K562 (cell line): ENCODE results near the gene WBP1L. TPM values are rescaled to one million over a fixed set of nuclear protein-coding genes. Genes with fewer than 3 reads are reported as not detected.

ENCODE experiments used
- ATAC-seq: fragments of 200-7000 bp; cut with Tn5 transposase; 3 replicates; pipeline ENCODE4 v1.9.1; 2020; ENCODE audit warnings: moderate library complexity
- BruUV-seq: library from RNA; stranded (reverse); fragments of 400-500 nt; replicated peaks from 2 replicates; lab custom pipeline; 2021; lab: Mats Ljungman, UMichigan
- CTCF ChIA-PET: fragments of 300-600 bp; formaldehyde crosslinking; extraction: SDS; loops from one replicate; lab custom pipeline; 2021; ENCODE audit warnings: low intra/inter-chr PET ratio; lab: Yijun Ruan, JAX
- POLR2A ChIA-PET: fragments of 300-600, 350-650 bp; sonication (Branson Sonifier 250); formaldehyde crosslinking; extraction: SDS; loops from one replicate; lab custom pipeline; 2021; ENCODE audit warnings: antibody characterized with exemption, inconsistent platforms; lab: Yijun Ruan, JAX
- DNase-seq, 4 experiments: peaks; one replicate each; pipeline versions ENCODE4 v3.0.0 to v3.0.0-alpha.2; 2011 to 2018; ENCODE audit warnings: low spot score in 3 of 4, mixed read lengths in 3 of 4; ENCODE audit errors: extremely low read depth in 1 of 4
- FAIRE-seq: peaks from 2 replicates; lab custom pipeline; 2011; peaks lifted over from hg19 to GRCh38; lab: Jason Lieb, UNC
- H2AFZ ChIP-seq: 2 replicates; pipeline ENCODE4 v1.6.0; 2011; ENCODE audit warnings: low read depth, low read length, control low read depth, inconsistent platforms
- H3K27ac ChIP-seq: fragments of 200-600 bp; 3 replicates; pipeline ENCODE4 v1.8.0; 2011; ENCODE audit warnings: low read depth, mild to moderate bottlenecking, control low read depth, inconsistent platforms, low read length, moderate library complexity, mixed read lengths; ENCODE audit errors: extremely low read depth
- H3K27me3 ChIP-seq, 2 experiments: fragments of 300-600 bp in 1 of 2; 2 replicates in 1 of 2; 3 replicates in 1 of 2; pipeline versions ENCODE4 v1.6.0 to v1.8.0; 2011; ENCODE audit warnings: inconsistent platforms in 2 of 2, low read length in 2 of 2, mild to moderate bottlenecking in 1 of 2, mixed read lengths in 1 of 2, moderate library complexity in 1 of 2; ENCODE audit not compliant: control insufficient read depth in 2 of 2, insufficient read depth in 2 of 2
- H3K36me3 ChIP-seq: fragments of 300-600 bp; 3 replicates; pipeline ENCODE4 v1.8.0; 2011; ENCODE audit warnings: mild to moderate bottlenecking, low read length, inconsistent platforms; ENCODE audit not compliant: control insufficient read depth, insufficient read depth
- H3K4me1 ChIP-seq, 2 experiments: fragments of 200-600 bp in 1 of 2; replicated peaks in 1 of 2; 2 replicates in 1 of 2; 3 replicates in 1 of 2; pipeline versions ENCODE4 v1.5.1 to v1.8.0; 2011; ENCODE audit warnings: inconsistent platforms in 2 of 2, low read length in 2 of 2, mild to moderate bottlenecking in 1 of 2, mixed read lengths in 1 of 2, moderate library complexity in 1 of 2; ENCODE audit not compliant: control insufficient read depth in 2 of 2, insufficient read depth in 2 of 2
- H3K4me2 ChIP-seq: 2 replicates; pipeline ENCODE4 v1.6.1; 2011; ENCODE audit warnings: low read length, control low read depth, inconsistent platforms, mixed read lengths; ENCODE audit not compliant: insufficient read depth
- H3K4me3 ChIP-seq: fragments of 200-600 bp; sonication (generic), shearing (Covaris generic); 2 replicates; pipeline ENCODE4 v1.5.1; 2016; ENCODE audit warnings: control low read depth, inconsistent platforms
- H3K79me2 ChIP-seq: fragments of 200-600 bp; 3 replicates; pipeline ENCODE4 v1.8.0; 2011; ENCODE audit warnings: low read length, inconsistent platforms; ENCODE audit not compliant: control insufficient read depth, insufficient read depth
- H3K9ac ChIP-seq, 2 experiments: 2 replicates each; pipeline versions ENCODE4 v1.6.0 to v1.6.1; 2011; ENCODE audit warnings: low read depth in 2 of 2, low read length in 2 of 2, control low read depth in 1 of 2, inconsistent platforms in 1 of 2, mild to moderate bottlenecking in 1 of 2, mixed read lengths in 1 of 2; ENCODE audit not compliant: insufficient read depth in 1 of 2
- H3K9me1 ChIP-seq: one replicate; pipeline ENCODE4 v1.6.0; 2011; ENCODE audit warnings: inconsistent platforms, mild to moderate bottlenecking, low read length, moderate library complexity; ENCODE audit not compliant: control insufficient read depth, insufficient read depth
- H3K9me3 ChIP-seq: replicated peaks from 2 replicates; pipeline ENCODE4 v1.5.1; 2011; ENCODE audit warnings: low read depth, low read length, inconsistent platforms; ENCODE audit not compliant: control insufficient read depth, insufficient read depth
- H4K20me1 ChIP-seq: replicated peaks from 2 replicates; pipeline ENCODE4 v1.6.1; 2011; ENCODE audit warnings: low read length, inconsistent platforms, mixed read lengths; ENCODE audit not compliant: control insufficient read depth, insufficient read depth
- CCNT2 ChIP-seq: IDR thresholded peaks from 2 replicates; pipeline ENCODE4 v1.6.1; 2011; ENCODE audit warnings: borderline replicate concordance, low read depth, mild to moderate bottlenecking, moderate library complexity, mixed read lengths, low read length; ENCODE audit not compliant: insufficient read length; ENCODE audit errors: extremely low read depth
- COPS2 ChIP-seq: fragments of 450-650 bp; conservative IDR thresholded peaks from 2 replicates; pipeline ENCODE4 v1.6.1; 2016; ENCODE audit warnings: mild to moderate bottlenecking, moderate library complexity
- ELF4 ChIP-seq: fragments of 450-650 bp; formaldehyde crosslinking; IDR thresholded peaks from 2 replicates; pipeline ENCODE4 v1.4.0; 2022; ENCODE audit warnings: missing genetic modification characterization
- ESRRA ChIP-seq: fragments of 450-650 bp; IDR thresholded peaks from 2 replicates; pipeline ENCODE4 v1.6.1; 2014; ENCODE audit warnings: low read depth, mild to moderate bottlenecking, moderate library complexity, borderline replicate concordance
- IRF9 ChIP-seq: fragments of 450-650 bp; IDR thresholded peaks from 2 replicates; pipeline ENCODE4 v1.6.1; 2016; ENCODE audit warnings: missing biosample characterization, missing genetic modification characterization
- MYBL2 ChIP-seq, 2 experiments: fragments of 450-650 bp in 1 of 2; sonication (generic) in 1 of 2; formaldehyde crosslinking in 1 of 2; IDR thresholded peaks; 2 replicates each; pipeline versions ENCODE4 v1.6.1 to v1.8.1; 2017 to 2022; ENCODE audit warnings: borderline replicate concordance in 1 of 2, inconsistent platforms in 1 of 2, low read depth in 1 of 2, mild to moderate bottlenecking in 1 of 2, missing genetic modification reagents in 1 of 2, moderate library complexity in 1 of 2
- NRF1 ChIP-seq, 2 experiments: fragments of 450-650 bp; IDR thresholded peaks in 1 of 2; conservative IDR thresholded peaks in 1 of 2; 2 replicates each; pipeline ENCODE4 v1.6.1; 2014; ENCODE audit warnings: mild to moderate bottlenecking in 2 of 2
- PHF20 ChIP-seq: fragments of 450-650 bp; IDR thresholded peaks from 2 replicates; pipeline ENCODE4 v1.6.1; 2018; ENCODE audit not compliant: partially characterized antibody
- RBBP5 ChIP-seq: fragments of 200-600 bp; sonication (generic); IDR thresholded peaks from 2 replicates; pipeline ENCODE4 v1.6.1; 2012; ENCODE audit warnings: borderline replicate concordance, mild to moderate bottlenecking, low read length, control low read depth, inconsistent platforms; ENCODE audit not compliant: insufficient read depth, poor library complexity, severe bottlenecking
- RHOXF2B ChIP-seq: fragments of 250-450 bp; sonication (Bioruptor Pico); conservative IDR thresholded peaks from 2 replicates; pipeline ENCODE4 v1.5.1; 2021
- SP1 ChIP-seq: sonication (generic); formaldehyde crosslinking; IDR thresholded peaks from 2 replicates; pipeline ENCODE4 v1.8.1; 2022; ENCODE audit warnings: mild to moderate bottlenecking, missing genetic modification reagents
- SRSF7 ChIP-seq: fragments of 200-400 bp; formaldehyde crosslinking; optimal IDR thresholded peaks from 2 replicates; pipeline ENCODE3; 2017; ENCODE audit warnings: mild to moderate bottlenecking, low read depth, low read length
- STAT5B ChIP-seq: fragments of 250-450 bp; sonication (Bioruptor Pico); IDR thresholded peaks from 2 replicates; pipeline ENCODE4 v1.8.0; 2021; ENCODE audit warnings: mild to moderate bottlenecking, inconsistent platforms
- TCF3 ChIP-seq: sonication (generic); formaldehyde crosslinking; IDR thresholded peaks from 2 replicates; pipeline ENCODE4 v1.4.0; 2020; ENCODE audit warnings: mild to moderate bottlenecking, missing genetic modification reagents
- ZHX1 ChIP-seq: fragments of 150-350 bp; conservative IDR thresholded peaks from 2 replicates; pipeline ENCODE4 v1.6.1; 2014; ENCODE audit warnings: low read length
- ZNF449 ChIP-seq: fragments of 250-450 bp; sonication (Bioruptor Pico); IDR thresholded peaks from 2 replicates; pipeline ENCODE4 v1.8.0; 2022; ENCODE audit warnings: moderate library complexity, mild to moderate bottlenecking, inconsistent platforms
- ZNF717 ChIP-seq: fragments of 250-450 bp; sonication (Bioruptor Pico); IDR thresholded peaks from 2 replicates; pipeline ENCODE4 v1.5.0; 2021
- ZNF77 ChIP-seq: fragments of 250-450 bp; sonication (Bioruptor Pico); IDR thresholded peaks from 2 replicates; pipeline ENCODE4 v1.5.0; 2020
- WGBS: fragments of 100-300 bp; shearing (Covaris generic); methylation state at CpG from one replicate; pipeline ENCODE4 v1.1.6; 2016; ENCODE audit warnings: low coverage, mixed read lengths; ENCODE audit not compliant: insufficient coverage; ENCODE audit errors: missing lambda C conversion rate; 5-methylcytosine and 5-hydroxymethylcytosine counted together
- in situ Hi-C: fragments of 300-500 bp; cut with MboI; formaldehyde crosslinking; loops from 4 replicates; pipeline ENCODE4 v1.15.0; 2018; ENCODE audit warnings: inconsistent platforms, mixed read lengths
- intact Hi-C: fragments of 100-400 bp; cut with micrococcal nuclease; formaldehyde crosslinking; loops from 2 replicates; pipeline ENCODE4 v1.14.2; 2022
- polyA plus RNA-seq, 8 experiments: library from polyadenylated mRNA; depleted of rRNA in 4 of 8; stranded (reverse) in 5 of 8; unstranded in 3 of 8; fragments of >200 nt; fragmentation: Nextera tagmentation in 2 of 8; fragmentation: Illumina TruSeq in 1 of 8; extraction: Ambion mirVana in 2 of 8; extraction: Trizol in 1 of 8; gene quantifications; 2 replicates each; pipeline versions ENCODE4 v1.2.1 to v1.2.3, GENCODE V29; 2011 to 2014; ENCODE audit warnings: inconsistent platforms in 1 of 8, missing spikeins in 1 of 8
- total RNA-seq, 7 experiments: library from RNA; depleted of rRNA in 6 of 7; stranded (reverse); fragments of >200 nt in 6 of 7; fragmentation: Illumina TruSeq in 2 of 7; extraction: Trizol in 2 of 7; gene quantifications; 2 replicates each; pipeline versions ENCODE4 v1.2.1 to v1.2.3, GENCODE V29; 2011 to 2021; ENCODE audit warnings: low replicate concordance in 1 of 7

WBP1L gene
- total and polyA plus RNA-seq, 9 of the 15 experiments (the other 6 are each of a cell fraction or from before 2014, with no cell fraction given): 3.2 to 14.4 (median 11.3) TPM

- TF ChIP-seq TCF3 (CRISPR knock-in tag) (no peak), ZNF449 (CRISPR knock-in tag) (no peak), NRF1 (conservative IDR thresholded peaks at IDR 0.05 in 1 of 2, IDR thresholded peaks at IDR 0.05 in 1 of 2) (no peak), RBBP5 (no peak), PHF20 (no peak), RHOXF2B (CRISPR knock-in tag) (no peak), COPS2 (no peak), ELF4 (CRISPR knock-in tag) (no peak)
- TF ChIP-seq, all 486 proteins: peak for 0
Observed at GRCh38 chr10:102783568-102783967, 39.8 kb downstream of the WBP1L start (continued).

GRCh38 chr10:102785818-102786217 lies 42.1 kb downstream of the WBP1L start:
- CTCF ChIA-PET: no interaction called here
- Histone ChIP-seq H3K36me3 (no peaks in the 10 kb centered on the region), H3K27me3 (no peaks in the 10 kb centered on the region), H4K20me1 (no peaks in the 10 kb centered on the region), H3K9me3 (no peaks in the 10 kb centered on the region), H3K4me1 (peaks cover 19 to 35% of the 10 kb centered on the region in 2 experiments), H3K4me3 (no peak overlapping the region), H2AFZ (no peak overlapping the region), H3K9me1 (no peaks in the 10 kb centered on the region), H3K79me2 (peaks cover 18% of the 10 kb centered on the region), H3K4me2 (no peak overlapping the region), H3K9ac (no peak overlapping the region), H3K27ac (no peak overlapping the region)
- POLR2A ChIA-PET: interaction anchor here (1.4 kb wide), 1 partner anchor 16 kb away, joined by 4 read pairs; no protein-coding TSS in a partner anchor
- WGBS: 69% methylated on average over 2 of the region's 2 CpGs
- intact Hi-C loops (no loop called here), in situ Hi-C loops (no loop called here)
- no TSS peak for BruUV-seq
- no peak for FAIRE-seq
- ATAC-seq: no peak
- no peak for DNase-seq
- no peak for TF ChIP-seq SRSF7
- no peak for TF ChIP-seq CCNT2
- no peak for TF ChIP-seq STAT5B
- no peak for TF ChIP-seq ZNF717 (CRISPR knock-in tag)
- TF ChIP-seq ZNF77: no peak
- no peak for TF ChIP-seq ZHX1
- no peak for TF ChIP-seq IRF9 (tag)
- no peak for TF ChIP-seq ESRRA
- no peak for TF ChIP-seq SP1
- TF ChIP-seq MYBL2 (IDR thresholded peaks at IDR 0.05; ENCODE audit: low read depth): no peak
- no peak for TF ChIP-seq MYBL2 (CRISPR knock-in tag; IDR thresholded peaks at IDR 0.05; ENCODE audit: borderline replicate concordance)
